ENCODE data around the gene CFAP100.

Gene CFAP100

DNA sequence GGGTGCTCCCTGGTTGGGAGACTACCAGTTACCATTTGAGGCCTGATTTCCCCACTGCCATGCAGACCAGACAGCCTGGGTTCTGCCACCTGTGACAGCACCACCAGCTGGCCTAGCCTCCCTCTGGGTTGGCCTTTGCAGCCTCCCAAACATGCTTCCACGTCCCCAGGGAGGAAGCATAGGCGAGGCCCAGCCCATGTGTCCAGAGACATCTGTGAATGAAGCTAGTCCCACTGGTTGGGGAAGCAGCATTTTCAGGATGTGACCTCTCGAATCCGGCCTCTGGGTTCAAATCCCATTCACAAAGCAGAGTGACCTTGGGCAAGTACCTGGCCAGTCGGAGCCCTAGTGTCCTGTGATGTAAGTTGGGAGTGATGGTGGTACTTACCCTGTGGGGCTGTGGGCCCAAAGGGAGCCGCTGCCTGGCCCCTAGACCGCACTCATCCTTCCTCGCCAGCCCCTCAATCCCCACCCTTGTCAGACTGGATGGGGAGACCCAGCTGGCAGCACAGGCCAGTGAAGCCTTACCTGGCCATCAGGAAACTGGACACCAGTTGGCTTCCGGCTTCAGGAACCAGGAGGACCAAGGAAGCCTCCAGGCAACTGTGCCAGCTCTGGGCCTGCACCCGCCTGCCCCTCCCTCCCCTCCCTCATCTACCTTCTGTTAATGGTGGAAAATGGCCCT is 43.5 kb upstream of the CFAP100 start:
- Histone ChIP-seq H3K27me3 (ENCODE audit: insufficient read depth, low read length) (no peaks in the 10 kb centered on the region), H3K27ac (ENCODE audit: low read depth, low read length) (no peak overlapping the region), H3K9me3 (ENCODE audit: insufficient read depth, low read depth, low read length) (no peaks in the 10 kb centered on the region), H3K4me1 (ENCODE audit: insufficient read depth, low read length) (peaks cover 6% of the 10 kb centered on the region), H3K36me3 (ENCODE audit: insufficient read depth, low read length) (no peaks in the 10 kb centered on the region), H3K9ac (ENCODE audit: low read depth, low read length) (no peak overlapping the region), H3K4me3 (ENCODE audit: low read length) (no peak overlapping the region)
- 95% methylated on average over 10 of the region's 10 CpGs for WGBS

- no peaks in the 10 kb centered on the region for H3K9me3 ChIP-seq (ENCODE audit: insufficient read depth, low read depth, low read length)
- H3K27ac ChIP-seq (ENCODE audit: low read depth, low read length), result no peak overlapping the region
- peaks cover 7% of the 10 kb centered on the region; the same call in 1 of the 2 replicates for H3K27me3 ChIP-seq (ENCODE audit: insufficient read depth, low read length)
- no peak overlapping the region for H3K4me3 ChIP-seq (ENCODE audit: low read length)
- H3K9ac ChIP-seq (ENCODE audit: low read depth, low read length), result no peak overlapping the region
- 94% methylated on average over 18 of the region's 18 CpGs for WGBS
- H3K36me3 ChIP-seq (ENCODE audit: insufficient read depth, low read length), result no peaks in the 10 kb centered on the region
- H3K4me1 ChIP-seq (ENCODE audit: insufficient read depth, low read length), result peaks cover 6% of the 10 kb centered on the region
Measured at GRCh38 chr3:126351771-126352475, 42.8 kb upstream of the CFAP100 start.

GRCh38 chr3:126352476-126353454 is 41.9 kb upstream of the CFAP100 start:
- 93% methylated on average over 27 of the region's 27 CpGs for WGBS
- Histone ChIP-seq H3K9me3 (ENCODE audit: insufficient read depth, low read depth, low read length) (no peaks in the 10 kb centered on the region), H3K9ac (ENCODE audit: low read depth, low read length) (no peak overlapping the region), H3K4me3 (ENCODE audit: low read length) (no peak overlapping the region), H3K36me3 (ENCODE audit: insufficient read depth, low read length) (no peaks in the 10 kb centered on the region), H3K27me3 (ENCODE audit: insufficient read depth, low read length) (peaks cover 11% of the 10 kb centered on the region; the same call in 1 of the 2 replicates), H3K27ac (ENCODE audit: low read depth, low read length) (no peak overlapping the region), H3K4me1 (ENCODE audit: insufficient read depth, low read length) (peaks cover 6% of the 10 kb centered on the region)

- 92% methylated on average over 8 of the region's 8 CpGs for WGBS
- Histone ChIP-seq H3K9ac (ENCODE audit: low read depth, low read length) (no peak overlapping the region), H3K4me3 (ENCODE audit: low read length) (no peak overlapping the region), H3K9me3 (ENCODE audit: insufficient read depth, low read depth, low read length) (no peaks in the 10 kb centered on the region; the same call in 1 of the 2 replicates), H3K27ac (ENCODE audit: low read depth, low read length) (no peak overlapping the region), H3K4me1 (ENCODE audit: insufficient read depth, low read length) (peaks cover 11% of the 10 kb centered on the region), H3K36me3 (ENCODE audit: insufficient read depth, low read length) (no peaks in the 10 kb centered on the region), H3K27me3 (ENCODE audit: insufficient read depth, low read length) (peaks cover 21% of the 10 kb centered on the region)
Measured at GRCh38 chr3:126353694-126354321, 40.9 kb upstream of the CFAP100 start.

DNA sequence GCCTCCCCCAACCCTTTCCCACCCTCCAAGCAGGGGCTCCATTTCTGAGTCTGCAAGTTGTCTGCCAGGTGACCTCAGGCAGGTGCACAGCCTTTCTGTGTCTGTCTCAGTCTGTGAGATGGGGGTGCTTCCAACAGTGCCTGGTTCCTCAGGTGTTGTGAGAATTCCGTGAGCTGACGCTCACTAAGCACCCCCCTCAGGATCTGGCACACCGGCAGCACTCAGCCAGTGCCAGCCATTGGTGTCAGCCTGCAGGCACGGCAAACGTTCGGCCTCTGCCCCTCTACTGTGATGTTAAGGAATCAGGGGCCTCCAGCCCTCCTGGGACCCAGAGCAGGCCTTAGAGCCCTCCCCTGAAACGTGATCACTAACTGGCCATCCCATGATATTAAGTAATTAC is 39.9 kb upstream of the CFAP100 start:
- H3K27me3 ChIP-seq (ENCODE audit: insufficient read depth, low read length), result peaks cover 30% of the 10 kb centered on the region
- H3K9me3 ChIP-seq (ENCODE audit: insufficient read depth, low read depth, low read length), result peaks cover 4% of the 10 kb centered on the region; the same call in 1 of the 2 replicates
- no peaks in the 10 kb centered on the region for H3K36me3 ChIP-seq (ENCODE audit: insufficient read depth, low read length)
- H3K4me3 ChIP-seq (ENCODE audit: low read length), result no peak overlapping the region
- no peak overlapping the region for H3K9ac ChIP-seq (ENCODE audit: low read depth, low read length)
- peaks cover 11% of the 10 kb centered on the region for H3K4me1 ChIP-seq (ENCODE audit: insufficient read depth, low read length)
- no peak overlapping the region for H3K27ac ChIP-seq (ENCODE audit: low read depth, low read length)
- 85% methylated on average over 6 of the region's 7 CpGs for WGBS

GRCh38 chr3:126355251-126355650 is 39.5 kb upstream of the CFAP100 start:
- Histone ChIP-seq H3K36me3 (ENCODE audit: insufficient read depth, low read length) (no peaks in the 10 kb centered on the region), H3K4me1 (ENCODE audit: insufficient read depth, low read length) (peaks cover 11% of the 10 kb centered on the region), H3K9me3 (ENCODE audit: insufficient read depth, low read depth, low read length) (peaks cover 4% of the 10 kb centered on the region; the same call in 1 of the 2 replicates), H3K27ac (ENCODE audit: low read depth, low read length) (peak overlapping the region; percentile 71; the same call in 1 of the 2 replicates), H3K27me3 (ENCODE audit: insufficient read depth, low read length) (peaks cover 35% of the 10 kb centered on the region), H3K9ac (ENCODE audit: low read depth, low read length) (peak overlapping the region; percentile 63; the same call in 1 of the 2 replicates), H3K4me3 (ENCODE audit: low read length) (peak overlapping the region; percentile 68)
- 59% methylated on average over 3 of the region's 3 CpGs for WGBS

DNA sequence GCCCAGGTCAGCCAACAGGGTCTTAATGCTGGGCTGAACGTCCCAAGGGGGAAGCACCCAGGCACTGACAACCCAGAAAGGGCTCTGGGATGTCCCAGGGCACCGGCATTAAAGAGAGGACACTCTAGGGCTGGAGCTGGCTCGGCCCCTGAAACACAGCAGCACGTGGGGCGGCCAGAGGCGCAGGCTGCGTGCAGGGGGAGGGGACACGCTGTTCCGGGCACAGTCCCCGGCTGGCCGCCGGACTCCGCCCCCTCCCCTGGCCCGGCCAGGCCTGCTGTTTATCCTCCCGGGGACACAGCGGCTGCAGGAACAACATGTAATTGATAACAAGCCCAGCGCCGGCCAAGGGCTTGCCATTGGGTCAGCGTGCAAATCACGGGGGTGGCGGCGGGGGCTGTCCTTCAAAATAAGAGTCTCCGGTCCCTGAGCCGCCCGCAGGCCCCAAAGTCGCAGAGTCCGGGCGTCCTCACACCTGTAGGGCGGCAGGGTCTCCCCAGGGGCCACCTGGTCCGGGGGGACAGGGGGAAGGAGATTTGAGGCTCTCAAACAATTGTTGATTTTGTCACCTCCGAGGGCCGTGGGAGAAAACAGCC is 38.8 kb upstream of the CFAP100 start:
- peak overlapping the region; percentile 71; the same call in 1 of the 2 replicates for H3K27ac ChIP-seq (ENCODE audit: low read depth, low read length)
- H3K36me3 ChIP-seq (ENCODE audit: insufficient read depth, low read length), result no peaks in the 10 kb centered on the region
- peak overlapping the region; percentile 68 for H3K4me3 ChIP-seq (ENCODE audit: low read length)
- H3K9me3 ChIP-seq (ENCODE audit: insufficient read depth, low read depth, low read length), result peaks cover 4% of the 10 kb centered on the region; the same call in 1 of the 2 replicates
- peaks cover 11% of the 10 kb centered on the region for H3K4me1 ChIP-seq (ENCODE audit: insufficient read depth, low read length)
- WGBS, result 1% methylated on average over 32 of the region's 32 CpGs
- H3K27me3 ChIP-seq (ENCODE audit: insufficient read depth, low read length), result peaks cover 38% of the 10 kb centered on the region
- peak overlapping the region; percentile 63 for H3K9ac ChIP-seq (ENCODE audit: low read depth, low read length)

- WGBS, result under 1% methylated on average over 100 of the region's 100 CpGs
- H3K36me3 ChIP-seq (ENCODE audit: insufficient read depth, low read length), result no peaks in the 10 kb centered on the region
- peaks cover 4% of the 10 kb centered on the region; the same call in 1 of the 2 replicates for H3K9me3 ChIP-seq (ENCODE audit: insufficient read depth, low read depth, low read length)
- no peak overlapping the region; the same call in 1 of the 2 replicates for H3K27ac ChIP-seq (ENCODE audit: low read depth, low read length)
- H3K4me1 ChIP-seq (ENCODE audit: insufficient read depth, low read length), result peaks cover 11% of the 10 kb centered on the region
- H3K4me3 ChIP-seq (ENCODE audit: low read length), result peak overlapping the region; percentile 68
- peak overlapping the region; percentile 19 for H3K9ac ChIP-seq (ENCODE audit: low read depth, low read length)
- H3K27me3 ChIP-seq (ENCODE audit: insufficient read depth, low read length), result peaks cover 38% of the 10 kb centered on the region
Measured at GRCh38 chr3:126356373-126357264, 38.1 kb upstream of the CFAP100 start.

DNA sequence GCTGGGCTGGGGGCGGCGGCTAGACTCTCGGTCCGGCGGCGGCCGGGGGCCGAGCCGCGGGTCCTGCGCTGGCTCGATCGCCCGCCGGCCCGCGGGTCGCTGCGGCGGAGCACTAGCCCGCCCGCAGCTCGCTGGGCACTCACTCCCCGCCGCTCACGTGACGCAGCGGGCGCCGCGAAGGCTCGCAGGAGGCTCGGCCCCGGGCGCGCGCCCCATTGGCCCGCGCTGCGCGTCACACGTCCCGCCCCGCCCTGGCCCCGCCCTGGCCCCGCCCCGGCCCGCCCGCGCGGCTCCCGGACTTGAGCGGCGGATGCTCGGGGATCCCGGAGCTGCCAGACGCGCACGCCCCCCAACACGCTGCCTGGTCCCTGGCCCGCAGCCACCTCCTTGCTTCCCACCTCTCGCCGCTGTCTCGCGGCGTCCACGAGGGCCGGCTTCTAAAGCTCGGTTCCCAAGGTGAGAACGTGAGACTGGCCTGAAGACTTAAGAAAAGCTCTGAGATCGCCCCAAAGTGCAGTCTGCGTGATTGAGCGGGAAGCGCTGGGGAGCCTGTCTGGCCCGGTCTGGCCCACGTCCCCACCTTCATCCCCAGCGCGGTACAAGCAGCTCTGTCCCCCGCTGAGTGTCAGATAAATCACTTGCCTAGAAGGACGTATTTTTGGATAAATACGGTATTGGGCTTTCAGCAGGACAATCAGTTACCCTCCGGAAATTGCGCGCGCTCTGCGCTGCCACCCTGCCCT is 37.2 kb upstream of the CFAP100 start, which contains the start of gene KLF15:
KLF15 (minus strand) TSS at position 114 of the 743 bp plus-strand sequence. CDS start 4,486 bp downstream, outside the sequence.
- Histone ChIP-seq H3K4me1 (ENCODE audit: insufficient read depth, low read length) (peaks cover 14% of the 10 kb centered on the region), H3K9me3 (ENCODE audit: insufficient read depth, low read depth, low read length) (peaks cover 4% of the 10 kb centered on the region; the same call in 1 of the 2 replicates), H3K36me3 (ENCODE audit: insufficient read depth, low read length) (no peaks in the 10 kb centered on the region), H3K27ac (ENCODE audit: low read depth, low read length) (peak within 1 kb of the TSS; percentile 16; the same call in 1 of the 2 replicates), H3K4me3 (ENCODE audit: low read length) (peak within 1 kb of the TSS; percentile 68), H3K9ac (ENCODE audit: low read depth, low read length) (peak within 1 kb of the TSS; percentile 19), H3K27me3 (ENCODE audit: insufficient read depth, low read length) (peaks cover 38% of the 10 kb centered on the region)
- WGBS, result under 1% methylated on average over 86 of the region's 86 CpGs

All from HUES64 (cell line).